Keratinocyte (primary cell): ENCODE measurements around the gene GFRA4.

Experiments used
- EZH2 ChIP-seq: IDR thresholded peaks from one replicate; pipeline ENCODE4 v1.6.1; 2012; ENCODE audit warnings: inconsistent platforms, mild to moderate bottlenecking, low read length, moderate library complexity
- TF ChIP-seq, protein P1 (sequence below), 3 experiments: IDR thresholded peaks in 1 of 3; conservative IDR thresholded peaks in 1 of 3; optimal IDR thresholded peaks in 1 of 3; 2 replicates in 2 of 3; 3 replicates in 1 of 3; pipeline versions ENCODE3 to v1.5.1; 2011; ENCODE audit warnings: low read length in 3 of 3, mild to moderate bottlenecking in 3 of 3, moderate library complexity in 2 of 3, control low read depth in 1 of 3, inconsistent platforms in 1 of 3; ENCODE audit not compliant: insufficient read depth in 2 of 3; ENCODE audit errors: extremely low read depth in 1 of 3

GRCh38 chr20:3612795-3613572, 50.2 kb downstream of the GFRA4 start:
- TF ChIP-seq, protein P1, sequence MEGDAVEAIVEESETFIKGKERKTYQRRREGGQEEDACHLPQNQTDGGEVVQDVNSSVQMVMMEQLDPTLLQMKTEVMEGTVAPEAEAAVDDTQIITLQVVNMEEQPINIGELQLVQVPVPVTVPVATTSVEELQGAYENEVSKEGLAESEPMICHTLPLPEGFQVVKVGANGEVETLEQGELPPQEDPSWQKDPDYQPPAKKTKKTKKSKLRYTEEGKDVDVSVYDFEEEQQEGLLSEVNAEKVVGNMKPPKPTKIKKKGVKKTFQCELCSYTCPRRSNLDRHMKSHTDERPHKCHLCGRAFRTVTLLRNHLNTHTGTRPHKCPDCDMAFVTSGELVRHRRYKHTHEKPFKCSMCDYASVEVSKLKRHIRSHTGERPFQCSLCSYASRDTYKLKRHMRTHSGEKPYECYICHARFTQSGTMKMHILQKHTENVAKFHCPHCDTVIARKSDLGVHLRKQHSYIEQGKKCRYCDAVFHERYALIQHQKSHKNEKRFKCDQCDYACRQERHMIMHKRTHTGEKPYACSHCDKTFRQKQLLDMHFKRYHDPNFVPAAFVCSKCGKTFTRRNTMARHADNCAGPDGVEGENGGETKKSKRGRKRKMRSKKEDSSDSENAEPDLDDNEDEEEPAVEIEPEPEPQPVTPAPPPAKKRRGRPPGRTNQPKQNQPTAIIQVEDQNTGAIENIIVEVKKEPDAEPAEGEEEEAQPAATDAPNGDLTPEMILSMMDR (optimal IDR thresholded peaks at IDR 0.05 in 1 of 3, IDR thresholded peaks at IDR 0.05 in 1 of 3, conservative IDR thresholded peaks at IDR 0.05 in 1 of 3; ENCODE audit: extremely low read depth in 1 of 3, insufficient read depth in 2 of 3, low read length in 3 of 3) = no peak
- TF ChIP-seq EZH2 = no peak
